H1 (cell line): ENCODE results near the gene VMO1. TPM values are rescaled to one million over a fixed set of nuclear protein-coding genes. Genes with fewer than 3 reads are reported as not detected.

ENCODE experiments used
- CREB1 ChIP-seq: IDR thresholded peaks from 2 replicates; pipeline ENCODE4 v1.6.1; 2012; ENCODE audit warnings: inconsistent platforms
- GABPA ChIP-seq: IDR thresholded peaks from 2 replicates; pipeline ENCODE4 v1.6.1; 2011; ENCODE audit warnings: mild to moderate bottlenecking, low read length, moderate library complexity, borderline replicate concordance; ENCODE audit not compliant: insufficient read depth
- POLR2AphosphoS5 ChIP-seq: IDR thresholded peaks from 2 replicates; pipeline ENCODE4 v1.6.1; 2011; ENCODE audit warnings: low read depth, low read length
- RFX5 ChIP-seq: IDR thresholded peaks from 2 replicates; pipeline ENCODE4 v1.6.1; 2011; ENCODE audit warnings: low read depth, low read length, improper control_type of control experiment, borderline replicate concordance
- SIX5 ChIP-seq: IDR thresholded peaks from 2 replicates; pipeline ENCODE4 v1.6.1; 2011; ENCODE audit warnings: mild to moderate bottlenecking, low read depth, low read length
- polyA plus RNA-seq, 7 experiments: library from polyadenylated mRNA; depleted of rRNA in 3 of 7; stranded (reverse) in 5 of 7; unstranded in 2 of 7; fragments of >200 nt in 5 of 7; fragments of 200-250 nt in 2 of 7; gene quantifications; 1 replicate in 5 of 7; 2 replicates in 1 of 7; 4 replicates in 1 of 7; pipeline versions ENCODE4 v1.2.1 to v1.2.3, GENCODE V29; 2011 to 2013; ENCODE audit warnings: missing spikeins in 2 of 7, mixed read lengths in 2 of 7
- total RNA-seq: library from RNA; stranded (reverse); fragmentation: NEBNext Ultra II Directional; extraction: Animal tissue kit (Norgen Biotek cat#: 25700); gene quantifications from 2 replicates; pipeline ENCODE4 v1.2.1, GENCODE V29; 2021

The VMO1 gene
- total and polyA plus RNA-seq, 2 of the 8 experiments (the other 6 are each of a cell fraction or from before 2014, with no cell fraction given), result 0.30 TPM; not detected in 1

GRCh38 chr17:4735876-4736651, 50.1 kb downstream of the VMO1 start (continued):
- TF ChIP-seq CREB1 (no peak), GABPA (no peak), RFX5 (no peak), POLR2AphosphoS5 (no peak), SIX5 (no peak)

Other genes with a start within 250 kb of the VMO1 start
- gene MYBBP1A, start 231.0 kb downstream of the VMO1 start, total RNA-seq, result 151 and 153 TPM in 2 replicates
- 46.8 and 79.9 TPM in 2 replicates for gene MYBBP1A, start 231.0 kb downstream of the VMO1 start, polyA plus RNA-seq (2011; rRNA removed)
- not detected in 2 replicates for gene GGT6, start 225.8 kb downstream of the VMO1 start, total RNA-seq
- gene GGT6, start 225.8 kb downstream of the VMO1 start, polyA plus RNA-seq (2011; rRNA removed), result 0.18 and 0.30 TPM in 2 replicates
- 3.7 and 4.5 TPM in 2 replicates for gene SMTNL2, start 201.8 kb downstream of the VMO1 start, total RNA-seq
- 3.6 and 4.6 TPM in 2 replicates for gene SMTNL2, start 201.8 kb downstream of the VMO1 start, polyA plus RNA-seq (2011; rRNA removed)
- gene ALOX15, start 144.7 kb downstream of the VMO1 start, total RNA-seq, result 1.5 TPM in 2 replicates
- 1.7 and 2.2 TPM in 2 replicates for gene ALOX15, start 144.7 kb downstream of the VMO1 start, polyA plus RNA-seq (2011; rRNA removed)
- gene PELP1, start 82.2 kb downstream of the VMO1 start, total RNA-seq, result 184 and 185 TPM in 2 replicates
- gene PELP1, start 82.2 kb downstream of the VMO1 start, polyA plus RNA-seq (2011; rRNA removed), result 75.6 and 160 TPM in 2 replicates
- gene ARRB2, start 75.7 kb downstream of the VMO1 start, total RNA-seq, result 95.6 and 101 TPM in 2 replicates
- gene ARRB2, start 75.7 kb downstream of the VMO1 start, polyA plus RNA-seq (2011; rRNA removed), result 72.4 and 96.0 TPM in 2 replicates
- gene MED11, start 54.9 kb downstream of the VMO1 start, total RNA-seq, result 18.8 and 21.6 TPM in 2 replicates
- gene MED11, start 54.9 kb downstream of the VMO1 start, polyA plus RNA-seq (2011; rRNA removed), result 36.0 and 40.0 TPM in 2 replicates
- gene ZMYND15, start 46.5 kb downstream of the VMO1 start, total RNA-seq, result 0.48 and 0.58 TPM in 2 replicates
- gene ZMYND15, start 46.5 kb downstream of the VMO1 start, polyA plus RNA-seq (2011; rRNA removed), result 0.53 and 0.86 TPM in 2 replicates
- 3.5 and 3.9 TPM in 2 replicates for gene CXCL16, start 46.4 kb downstream of the VMO1 start, total RNA-seq
- 4.8 and 5.2 TPM in 2 replicates for gene CXCL16, start 46.4 kb downstream of the VMO1 start, polyA plus RNA-seq (2011; rRNA removed)
- gene TM4SF5, start 14.5 kb downstream of the VMO1 start, total RNA-seq, result not detected in 2 replicates
- not detected in 2 replicates for gene TM4SF5, start 14.5 kb downstream of the VMO1 start, polyA plus RNA-seq (2011; rRNA removed)
- not detected in 2 replicates for gene GLTPD2, start 2.6 kb upstream of the VMO1 start, total RNA-seq
- 0.06 TPM in 1 of 2 replicates, not detected in the other for gene GLTPD2, start 2.6 kb upstream of the VMO1 start, polyA plus RNA-seq (2011; rRNA removed)
- gene PSMB6, start 9.8 kb upstream of the VMO1 start, total RNA-seq, result 264 and 278 TPM in 2 replicates
- gene PSMB6, start 9.8 kb upstream of the VMO1 start, polyA plus RNA-seq (2011; rRNA removed), result 635 and 737 TPM in 2 replicates
- 48.4 and 53.0 TPM in 2 replicates for gene PLD2, start 20.8 kb upstream of the VMO1 start, total RNA-seq
- gene PLD2, start 20.8 kb upstream of the VMO1 start, polyA plus RNA-seq (2011; rRNA removed), result 44.3 and 59.8 TPM in 2 replicates
- 74.4 and 77.7 TPM in 2 replicates for gene MINK1, start 47.0 kb upstream of the VMO1 start, total RNA-seq
- gene MINK1, start 47.0 kb upstream of the VMO1 start, polyA plus RNA-seq (2011; rRNA removed), result 26.9 and 44.8 TPM in 2 replicates
- 0.38 and 0.39 TPM in 2 replicates for gene C17orf107, start 113.2 kb upstream of the VMO1 start, total RNA-seq
- gene C17orf107, start 113.2 kb upstream of the VMO1 start, polyA plus RNA-seq (2011; rRNA removed), result 0.45 and 0.67 TPM in 2 replicates
- gene CHRNE, start 116.7 kb upstream of the VMO1 start, total RNA-seq, result 0.15 and 0.40 TPM in 2 replicates
- 0.33 and 0.63 TPM in 2 replicates for gene CHRNE, start 116.7 kb upstream of the VMO1 start, polyA plus RNA-seq (2011; rRNA removed)
- gene GP1BA, start 145.9 kb upstream of the VMO1 start, total RNA-seq, result not detected in 2 replicates
- not detected in 2 replicates for gene GP1BA, start 145.9 kb upstream of the VMO1 start, polyA plus RNA-seq (2011; rRNA removed)
- 55.9 and 65.2 TPM in 2 replicates for gene SLC25A11, start 153.7 kb upstream of the VMO1 start, total RNA-seq
- gene SLC25A11, start 153.7 kb upstream of the VMO1 start, polyA plus RNA-seq (2011; rRNA removed), result 97.0 and 136 TPM in 2 replicates
- 140 and 147 TPM in 2 replicates for gene RNF167, start 153.9 kb upstream of the VMO1 start, total RNA-seq
- gene RNF167, start 153.9 kb upstream of the VMO1 start, polyA plus RNA-seq (2011; rRNA removed), result 281 and 284 TPM in 2 replicates
- 1,355 and 1,387 TPM in 2 replicates for gene PFN1, start 162.2 kb upstream of the VMO1 start, total RNA-seq
- 1,949 and 2,147 TPM in 2 replicates for gene PFN1, start 162.2 kb upstream of the VMO1 start, polyA plus RNA-seq (2011; rRNA removed)
- gene ENO3, start 164.8 kb upstream of the VMO1 start, total RNA-seq, result 24.1 and 25.7 TPM in 2 replicates
- gene ENO3, start 164.8 kb upstream of the VMO1 start, polyA plus RNA-seq (2011; rRNA removed), result 25.0 and 36.4 TPM in 2 replicates
- gene SPAG7, start 181.5 kb upstream of the VMO1 start, total RNA-seq, result 81.9 and 83.6 TPM in 2 replicates
- gene SPAG7, start 181.5 kb upstream of the VMO1 start, polyA plus RNA-seq (2011; rRNA removed), result 74.2 and 82.1 TPM in 2 replicates
- 11.4 and 12.0 TPM in 2 replicates for gene CAMTA2, start 201.3 kb upstream of the VMO1 start, total RNA-seq
- 5.5 and 13.7 TPM in 2 replicates for gene CAMTA2, start 201.3 kb upstream of the VMO1 start, polyA plus RNA-seq (2011; rRNA removed)
- gene INCA1, start 211.2 kb upstream of the VMO1 start, total RNA-seq, result 1.1 and 1.4 TPM in 2 replicates
- 0.80 and 0.89 TPM in 2 replicates for gene INCA1, start 211.2 kb upstream of the VMO1 start, polyA plus RNA-seq (2011; rRNA removed)
- gene KIF1C, start 211.6 kb upstream of the VMO1 start, total RNA-seq, result 114 and 118 TPM in 2 replicates
- 14.3 and 28.7 TPM in 2 replicates for gene KIF1C, start 211.6 kb upstream of the VMO1 start, polyA plus RNA-seq (2011; rRNA removed)
- gene SLC52A1, start 249.1 kb upstream of the VMO1 start, total RNA-seq, result 0.61 and 0.63 TPM in 2 replicates
- gene SLC52A1, start 249.1 kb upstream of the VMO1 start, polyA plus RNA-seq (2011; rRNA removed), result 0.67 and 1.2 TPM in 2 replicates